Upper lobe of left lung (tissue), 4 donors: ENCODE data around the gene MEX3D.

Experiments
- CTCF ChIP-seq, 6 experiments: fragments of 450-650 bp in 4 of 6; fragments of 200-600 bp in 2 of 6; sonication (generic) in 2 of 6; IDR thresholded peaks; one replicate each; pipeline ENCODE4 v1.5.1; 2016 to 2019; ENCODE audit warnings: antibody characterized with exemption in 6 of 6
- EP300 ChIP-seq, 4 donors: sonication (generic); formaldehyde crosslinking; IDR thresholded peaks; one replicate each; pipeline ENCODE4 v1.5.1; 2017; ENCODE audit warnings: antibody characterized with exemption in 4 of 4, control low read depth in 2 of 4
- POLR2A ChIP-seq, 4 donors: fragments of 450-650 bp; IDR thresholded peaks; one replicate each; pipeline ENCODE4 v1.5.1; 2016 to 2017; ENCODE audit warnings: antibody characterized with exemption in 4 of 4, mild to moderate bottlenecking in 2 of 4
- POLR2AphosphoS5 ChIP-seq, 2 donors: sonication (generic); formaldehyde crosslinking; IDR thresholded peaks; one replicate each; pipeline ENCODE4 v1.5.1; 2017; ENCODE audit warnings: antibody characterized with exemption in 2 of 2

- no peak for TF ChIP-seq CTCF (IDR thresholded peaks at IDR 0.05)
- TF ChIP-seq POLR2AphosphoS5 (IDR thresholded peaks at IDR 0.05), result no peak
- TF ChIP-seq POLR2A (IDR thresholded peaks at IDR 0.05), result no peak
- TF ChIP-seq EP300 (IDR thresholded peaks at IDR 0.05), result no peak
Measured at GRCh38 chr19:1554968-1555367, 13.2 kb downstream of the MEX3D start.
